SKM-1 treated with dmso at 0.1 percent for 144 hours (cell line): Measurements from ENCODE around the gene EFHD2.
"Not testable (repeated sequence)": the region's sequence is repeated elsewhere in the genome, so short reads cannot be mapped to it uniquely, and the experiment has no call there.

ENCODE experiments used
- DNase-seq: peaks from one replicate; lab custom pipeline; 2025; ENCODE audit not compliant: unreplicated experiment; lab: John Stamatoyannopoulos, UW

Gene EFHD2

DNA sequence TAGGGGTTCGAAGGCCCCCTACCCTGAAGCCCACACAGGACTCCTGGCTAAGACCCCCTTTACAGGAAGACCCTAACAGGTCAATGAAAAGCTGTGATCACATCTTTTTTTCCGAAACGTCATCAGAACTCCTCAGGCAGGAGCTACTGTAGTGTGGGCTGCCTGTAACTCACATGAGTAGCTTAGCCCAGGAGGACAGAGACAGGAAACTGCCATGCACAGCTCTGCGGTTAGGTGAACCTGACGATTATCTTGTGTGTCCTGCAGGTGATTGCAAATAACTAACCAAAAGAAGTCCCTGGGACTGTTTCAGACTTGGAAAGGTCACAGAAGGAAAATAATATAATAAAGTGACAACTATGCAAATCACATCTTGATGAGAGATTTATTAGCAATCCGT is 62.0 kb downstream of the EFHD2 start:
- DNase-seq = not testable (repeated sequence)

DNA sequence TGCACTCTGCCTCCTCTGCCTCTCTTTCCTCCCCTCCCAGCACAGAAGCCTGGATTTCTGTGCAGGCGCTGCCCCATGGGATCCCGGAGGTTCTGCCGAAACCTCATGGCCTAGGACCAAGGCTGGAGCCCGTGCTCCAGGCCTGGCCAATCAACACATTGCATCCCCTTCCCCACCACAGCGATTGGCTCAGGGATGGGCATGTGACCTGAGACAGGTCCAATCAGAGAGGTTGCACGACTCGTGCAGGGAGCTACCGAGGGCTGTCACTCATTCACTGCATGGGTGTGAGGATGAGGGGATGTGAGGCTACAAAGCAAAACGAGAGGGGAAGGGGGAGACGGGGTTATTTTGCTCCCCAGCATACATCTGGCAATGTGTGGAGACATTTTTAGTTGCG is 62.9 kb downstream of the EFHD2 start:
- no peak for DNase-seq

DNA sequence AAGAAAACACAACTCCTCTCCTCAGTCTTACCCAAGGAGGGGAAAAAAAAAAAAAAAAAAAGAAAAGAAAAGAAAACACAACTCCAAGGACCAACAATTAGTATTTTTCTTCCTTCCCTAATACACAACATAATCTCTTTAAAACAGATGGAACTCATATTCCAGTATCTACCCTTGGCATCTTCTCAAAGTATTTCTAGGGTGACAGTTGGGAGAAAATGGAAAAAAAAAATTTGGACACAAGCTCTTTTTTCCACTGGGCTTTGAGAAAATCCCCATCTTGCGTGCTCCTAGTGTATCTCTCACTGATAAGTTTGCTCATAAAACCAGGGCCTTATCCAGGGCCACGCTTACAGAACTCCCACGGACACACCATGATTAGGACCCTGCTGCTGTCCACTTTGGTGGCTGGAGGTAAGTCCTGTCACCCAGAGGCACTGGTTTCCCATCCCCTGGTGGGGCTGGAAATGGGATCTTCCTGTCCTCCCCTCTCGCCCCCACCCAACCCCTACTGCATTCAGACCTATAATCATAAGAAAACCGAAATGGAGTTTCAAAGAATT is 66.1 kb downstream of the EFHD2 start, which contains the start of gene CELA2B:
Gene CELA2B, plus strand, starts transcription at position 353 of the 563 bp plus-strand sequence. Its CDS starts 22 bp downstream, at position 375.
- no peak for DNase-seq

DNA sequence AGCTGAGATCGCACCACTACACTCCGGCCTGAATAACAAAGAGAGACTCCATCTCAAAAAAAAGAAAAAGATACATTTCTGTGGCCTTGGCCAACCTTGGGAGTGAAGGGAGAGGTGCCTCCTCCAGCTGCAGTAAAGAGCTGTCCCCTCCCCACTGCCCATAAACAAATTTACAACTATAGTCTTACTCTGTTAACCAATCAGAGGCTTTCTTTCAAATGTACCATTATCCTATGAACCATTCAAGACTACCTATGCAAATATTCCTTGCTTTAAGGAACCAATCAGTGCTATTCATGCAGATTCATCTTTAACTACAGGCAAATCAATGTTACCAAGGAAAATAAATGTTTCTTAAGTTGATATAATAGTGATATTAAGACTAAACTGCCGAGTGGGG is 67.2 kb downstream of the EFHD2 start:
- DNase-seq = no peak

DNA sequence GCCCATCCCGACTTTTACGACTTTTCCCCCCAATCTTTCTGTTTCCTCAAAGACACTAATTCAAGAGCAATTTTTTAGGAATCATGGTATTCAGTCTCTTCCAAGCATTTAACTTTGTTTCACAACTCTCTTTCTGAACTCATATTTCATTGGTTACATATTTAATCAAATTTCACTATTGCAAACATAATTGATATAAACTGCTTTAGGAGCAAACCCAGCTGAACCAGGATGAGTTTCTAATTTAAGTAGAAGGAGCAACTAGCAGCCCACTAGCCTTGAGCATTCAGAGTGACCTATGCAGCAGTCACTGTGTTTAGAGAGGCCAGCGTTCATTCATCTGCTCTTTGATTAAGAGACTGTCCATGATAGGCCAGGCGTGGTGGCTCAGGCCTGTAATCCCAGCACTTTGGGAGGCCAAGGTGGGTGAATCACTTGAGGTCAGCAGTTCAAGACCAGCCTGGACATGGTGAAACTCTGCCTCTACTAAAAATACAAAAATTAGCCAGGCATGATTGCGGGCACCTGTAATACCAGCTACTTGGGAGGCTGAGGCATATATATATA is 68.0 kb downstream of the EFHD2 start:
- DNase-seq = no peak
